ENCODE data around the gene KCNK4. TPM values are rescaled to one million over a fixed set of nuclear protein-coding genes. Genes with fewer than 3 reads are reported as not detected.

KCNK4 gene
- total and polyA plus RNA-seq, 12 donors, result not detected

DNA sequence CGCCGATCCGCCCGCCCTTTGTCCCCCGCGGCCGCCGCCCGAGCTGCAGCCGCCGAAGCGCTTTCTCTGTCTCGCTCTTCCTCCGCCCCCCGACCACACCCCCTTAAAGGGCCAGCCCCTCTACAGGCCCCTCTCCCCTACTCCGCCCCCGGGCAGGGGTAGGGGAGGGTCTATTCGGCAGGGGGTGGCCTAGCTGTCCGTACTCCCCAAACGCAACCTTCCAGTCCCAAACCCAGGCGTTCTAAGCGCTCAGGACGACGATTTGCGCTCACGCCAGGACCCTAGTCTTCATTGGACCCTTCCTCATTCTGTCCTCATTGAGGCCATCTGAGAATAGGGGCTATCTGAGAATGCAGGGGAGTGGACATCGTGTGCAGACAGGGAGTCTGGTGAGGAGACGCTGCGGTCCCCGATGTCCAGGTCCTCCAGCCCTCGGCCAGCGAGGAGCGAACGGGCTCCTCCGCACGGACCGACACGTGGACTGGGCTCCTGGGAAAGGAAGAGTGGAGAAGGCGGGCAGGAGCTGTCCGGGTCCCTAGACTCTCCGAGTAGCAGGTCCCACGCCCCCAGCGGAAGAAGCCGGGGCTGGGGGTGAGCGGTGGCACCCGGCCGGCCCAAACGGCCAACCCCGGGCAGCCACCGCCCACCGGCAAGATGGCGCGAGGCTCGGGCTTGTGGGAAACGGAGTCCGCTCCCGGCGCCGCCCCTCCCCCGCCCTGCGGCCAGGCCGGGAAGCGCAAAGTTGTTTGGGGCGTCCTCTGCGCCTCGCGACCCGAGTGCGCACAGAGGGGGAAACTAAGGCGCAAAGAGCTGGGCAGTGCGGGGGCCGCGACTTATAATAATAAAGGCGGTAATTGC is 44.0 kb upstream of the KCNK4 start, which contains the start of gene PPP1R14B:
TSS of gene PPP1R14B (minus strand) at position 73 of the 858 bp plus-strand sequence. CDS start 270 bp downstream, outside the sequence.
- intact Hi-C loops (cut with DNase I), result loop anchor here in 2 of 10 donors (2.0 to 5.0 kb wide), 2 partner anchors 55 to 58 kb away; partner anchors contain the start of genes CATSPERZ (in 1 of the 2) and ESRRA (in 1 of the 2)
- 1% methylated on average over 64 to 74 of the region's 74 CpGs for whole genome bisulfite sequencing, 2 donors
- H3K27ac ChIP-seq, result peak within 1 kb of the TSS; percentile 66 to 96 (median 92)
- TF ChIP-seq, protein P1, sequence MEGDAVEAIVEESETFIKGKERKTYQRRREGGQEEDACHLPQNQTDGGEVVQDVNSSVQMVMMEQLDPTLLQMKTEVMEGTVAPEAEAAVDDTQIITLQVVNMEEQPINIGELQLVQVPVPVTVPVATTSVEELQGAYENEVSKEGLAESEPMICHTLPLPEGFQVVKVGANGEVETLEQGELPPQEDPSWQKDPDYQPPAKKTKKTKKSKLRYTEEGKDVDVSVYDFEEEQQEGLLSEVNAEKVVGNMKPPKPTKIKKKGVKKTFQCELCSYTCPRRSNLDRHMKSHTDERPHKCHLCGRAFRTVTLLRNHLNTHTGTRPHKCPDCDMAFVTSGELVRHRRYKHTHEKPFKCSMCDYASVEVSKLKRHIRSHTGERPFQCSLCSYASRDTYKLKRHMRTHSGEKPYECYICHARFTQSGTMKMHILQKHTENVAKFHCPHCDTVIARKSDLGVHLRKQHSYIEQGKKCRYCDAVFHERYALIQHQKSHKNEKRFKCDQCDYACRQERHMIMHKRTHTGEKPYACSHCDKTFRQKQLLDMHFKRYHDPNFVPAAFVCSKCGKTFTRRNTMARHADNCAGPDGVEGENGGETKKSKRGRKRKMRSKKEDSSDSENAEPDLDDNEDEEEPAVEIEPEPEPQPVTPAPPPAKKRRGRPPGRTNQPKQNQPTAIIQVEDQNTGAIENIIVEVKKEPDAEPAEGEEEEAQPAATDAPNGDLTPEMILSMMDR (IDR thresholded peaks at IDR 0.05), result peak in 5 of 9 donors; percentile 8 to 34 (median 24)
- H3K4me1 ChIP-seq, result peaks cover 14 to 57% (median 48%) of the 10 kb centered on the region in 9 donors
- peaks cover 0 to 20% (median 0%) of the 10 kb centered on the region in 9 donors for H3K36me3 ChIP-seq
- peak within 1 kb of the TSS; percentile 44 to 90 (median 71) for H3K4me3 ChIP-seq
- no peaks in the 10 kb centered on the region for H3K9me3 ChIP-seq
- DNase-seq, result peak; percentile 90 to 92
- H3K27me3 ChIP-seq, result no peaks in the 10 kb centered on the region
- peak; percentile 65 to 81 (median 76) for ATAC-seq

DNA sequence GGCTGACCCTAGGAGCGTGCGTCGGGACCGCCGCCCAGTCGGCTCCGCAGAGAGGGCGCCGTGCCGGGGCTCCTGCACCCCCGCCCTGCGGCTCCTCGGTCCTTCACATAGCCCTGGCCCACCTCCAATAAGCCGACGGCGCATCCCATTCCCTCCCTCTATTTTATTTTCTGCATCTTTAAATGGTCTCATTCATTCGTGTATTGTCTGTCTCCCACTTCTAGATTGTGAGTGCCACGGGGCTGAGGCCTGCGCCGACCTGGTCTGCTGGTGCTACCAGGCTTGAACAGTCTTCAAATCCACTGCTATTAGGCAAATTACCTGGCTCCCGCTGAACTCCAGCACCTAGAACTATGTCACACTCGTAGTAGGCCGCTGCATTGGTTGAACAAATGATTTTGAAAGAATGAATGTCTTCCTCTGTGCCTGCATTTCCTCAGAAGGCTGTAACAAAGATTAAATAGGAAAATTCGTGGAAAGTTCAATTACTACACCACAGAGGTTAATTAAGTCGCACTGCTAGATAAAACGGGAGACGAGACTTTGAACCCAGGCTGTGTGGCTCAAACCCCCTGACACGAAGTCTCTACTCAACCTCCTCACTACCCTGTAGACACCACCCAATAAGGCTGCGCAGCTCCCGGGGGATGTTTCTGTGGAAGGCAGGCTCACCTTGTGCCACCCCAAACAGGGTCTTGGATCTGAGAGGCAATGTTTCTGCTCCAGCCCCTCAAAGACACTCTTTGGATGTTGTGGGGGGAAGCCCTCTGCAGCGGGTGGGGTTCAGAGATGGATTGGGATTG is 43.2 kb upstream of the KCNK4 start:
- DNase-seq (peak in 1 of 2 donors; percentile 10), ATAC-seq (peak in 3 of 8 donors; percentile 0 to 2 (median 2))
- Histone ChIP-seq H3K27me3 (no peaks in the 10 kb centered on the region), H3K4me1 (peaks cover 9 to 57% (median 47%) of the 10 kb centered on the region in 9 donors), H3K27ac (peak overlapping the region; percentile 14 to 96 (median 92)), H3K4me3 (peak overlapping the region; percentile 44 to 90 (median 68)), H3K36me3 (peaks cover 0 to 19% (median 0%) of the 10 kb centered on the region in 9 donors), H3K9me3 (no peaks in the 10 kb centered on the region)
- 36 to 42% methylated on average over 31 of the region's 31 CpGs for WGBS, 2 donors
- TF ChIP-seq, protein P1 (IDR thresholded peaks at IDR 0.05), result no peak
- intact Hi-C loops (cut with DNase I), result loop anchor here in 2 of 10 donors (2.0 to 5.0 kb wide), 2 partner anchors 54 to 57 kb away; partner anchors contain the start of genes CATSPERZ (in 1 of the 2) and ESRRA (in 1 of the 2)

DNA sequence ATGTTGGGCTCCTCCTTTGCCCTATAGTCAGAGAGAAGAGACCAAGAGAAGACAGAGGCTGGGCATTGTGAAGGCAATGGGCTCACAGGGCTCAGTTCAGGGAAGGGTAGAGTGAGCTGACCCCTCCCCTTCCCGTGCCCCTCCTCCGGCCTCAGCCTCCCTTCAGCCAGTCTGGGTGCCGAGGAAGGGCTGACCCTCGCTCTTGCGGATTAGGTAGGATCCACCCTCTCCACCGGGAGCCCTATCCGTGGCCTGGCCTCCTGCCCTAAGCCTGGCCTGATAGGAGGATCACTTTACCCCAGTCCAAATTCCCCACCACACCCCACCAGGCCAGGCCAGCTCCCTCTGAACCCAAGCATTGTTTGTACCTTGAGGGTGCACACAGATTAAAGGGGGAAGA is 42.5 kb upstream of the KCNK4 start:
- Histone ChIP-seq H3K4me3 (no peak overlapping the region), H3K27ac (no peak overlapping the region), H3K9me3 (no peaks in the 10 kb centered on the region), H3K4me1 (peaks cover 9 to 57% (median 49%) of the 10 kb centered on the region in 9 donors), H3K27me3 (no peaks in the 10 kb centered on the region), H3K36me3 (peaks cover 0 to 13% (median 0%) of the 10 kb centered on the region in 9 donors)
- intact Hi-C loops (cut with DNase I), result loop anchor here in 1 of 10 donors (5.0 kb wide), 1 partner anchor 54 kb away; the partner anchor contains the start of gene CATSPERZ
- no peak for DNase-seq
- ATAC-seq, result no peak
- TF ChIP-seq, protein P1 (IDR thresholded peaks at IDR 0.05), result no peak
- 80 to 88% methylated on average over 7 of the region's 7 CpGs for WGBS, 2 donors

Data from heart right ventricle (tissue), 16 donors.